ENCODE measurements around the gene UBE3D.
"Not testable (repeated sequence)": the region's sequence is repeated elsewhere in the genome, so short reads cannot be mapped to it uniquely, and the experiment has no call there.

Gene UBE3D

GRCh38 chr6:83051377-83052172, 14.1 kb downstream of the UBE3D start:
- DNase-seq, result no peak

GRCh38 chr6:83047065-83047754, 18.4 kb downstream of the UBE3D start:
- no peak for DNase-seq

- no peak for DNase-seq
Measured at GRCh38 chr6:83044091-83044768, 21.4 kb downstream of the UBE3D start.

- DNase-seq, result no peak
Measured at GRCh38 chr6:83042467-83043053, 23.1 kb downstream of the UBE3D start.

- DNase-seq, result no peak
Measured at GRCh38 chr6:83038246-83038645, 27.4 kb downstream of the UBE3D start.

GRCh38 chr6:83031689-83032088, 34.0 kb downstream of the UBE3D start:
- no peak for DNase-seq

- no peak for DNase-seq
Measured at GRCh38 chr6:83019741-83020140, 45.9 kb downstream of the UBE3D start.

- DNase-seq, result not testable (repeated sequence)
Measured at GRCh38 chr6:83011131-83011530, 54.5 kb downstream of the UBE3D start.

- DNase-seq, result no peak
Measured at GRCh38 chr6:83008626-83009025, 57.0 kb downstream of the UBE3D start.

- no peak for DNase-seq
Measured at GRCh38 chr6:83006270-83006905, 59.3 kb downstream of the UBE3D start.

GRCh38 chr6:82996156-82996555, 69.5 kb downstream of the UBE3D start:
- no peak for DNase-seq

- no peak for DNase-seq
Measured at GRCh38 chr6:82995066-82995465, 70.6 kb downstream of the UBE3D start.

GRCh38 chr6:82989736-82990290, 75.8 kb downstream of the UBE3D start:
- DNase-seq, result no peak

GRCh38 chr6:82988930-82989351, 76.7 kb downstream of the UBE3D start:
- no peak for DNase-seq

GRCh38 chr6:82987951-82988350, 77.7 kb downstream of the UBE3D start:
- DNase-seq, result no peak

GRCh38 chr6:82987416-82987815, 78.2 kb downstream of the UBE3D start:
- DNase-seq, result no peak

GRCh38 chr6:82984720-82985119, 80.9 kb downstream of the UBE3D start:
- no peak for DNase-seq

GRCh38 chr6:82980086-82980485, 85.6 kb downstream of the UBE3D start:
- DNase-seq, result no peak

- no peak for DNase-seq
Measured at GRCh38 chr6:82979657-82980056, 86.0 kb downstream of the UBE3D start.

- no peak for DNase-seq
Measured at GRCh38 chr6:82978362-82978945, 87.2 kb downstream of the UBE3D start.

- no peak for DNase-seq
Measured at GRCh38 chr6:82976179-82976578, 89.5 kb downstream of the UBE3D start.

GRCh38 chr6:82971877-82972460, 93.7 kb downstream of the UBE3D start:
- no peak for DNase-seq
